ENCODE measurements around the gene CISH.

The CISH gene

GRCh38 chr3:50623840-50624474 is 12.4 kb upstream of the CISH start:
- no peak for DNase-seq (ENCODE audit: low read depth)
- H3K4me3 ChIP-seq (replicated peaks; ENCODE audit: low read depth, low read length) = no peak overlapping the region
- no peak for TF ChIP-seq CTCF (IDR thresholded peaks at IDR 0.05; ENCODE audit: low read length, missing control alignments)

GRCh38 chr3:50622881-50623280 is 11.3 kb upstream of the CISH start:
- no peak overlapping the region for H3K4me3 ChIP-seq (replicated peaks; ENCODE audit: low read depth, low read length)
- no peak for TF ChIP-seq CTCF (IDR thresholded peaks at IDR 0.05; ENCODE audit: low read length, missing control alignments)
- no peak for DNase-seq (ENCODE audit: low read depth)

GRCh38 chr3:50620820-50621219 is 9.2 kb upstream of the CISH start:
- DNase-seq (ENCODE audit: low read depth) = no peak
- H3K4me3 ChIP-seq (replicated peaks; ENCODE audit: low read depth, low read length) = no peak overlapping the region
- no peak for TF ChIP-seq CTCF (IDR thresholded peaks at IDR 0.05; ENCODE audit: low read length, missing control alignments)

GRCh38 chr3:50620420-50620819 is 8.8 kb upstream of the CISH start:
- no peak for TF ChIP-seq CTCF (IDR thresholded peaks at IDR 0.05; ENCODE audit: low read length, missing control alignments)
- DNase-seq (ENCODE audit: low read depth) = no peak
- no peak overlapping the region for H3K4me3 ChIP-seq (replicated peaks; ENCODE audit: low read depth, low read length)

GRCh38 chr3:50617911-50618481 is 6.4 kb upstream of the CISH start:
- no peak for TF ChIP-seq CTCF (IDR thresholded peaks at IDR 0.05; ENCODE audit: low read length, missing control alignments)
- H3K4me3 ChIP-seq (replicated peaks; ENCODE audit: low read depth, low read length) = peak overlapping the region; percentile 80
- no peak for DNase-seq (ENCODE audit: low read depth)

- no peak for TF ChIP-seq CTCF (IDR thresholded peaks at IDR 0.05; ENCODE audit: low read length, missing control alignments)
- H3K4me3 ChIP-seq (replicated peaks; ENCODE audit: low read depth, low read length) = peak within 1 kb of the TSS; percentile 80
- DNase-seq (ENCODE audit: low read depth) = no peak
These were observed 5.7 kb upstream of the CISH start, which contains the start of gene MAPKAPK3 for GRCh38 chr3:50617096-50617791. TSS of gene MAPKAPK3 (plus strand) at chr3:50617151. CDS start at chr3:50617566, 415 bp downstream.
